Measurements from ENCODE around the gene CRYBB1.

The CRYBB1 gene

GRCh38 chr22:26617271-26618199 is at the start of gene CRYBB1:
Gene CRYBB1 (minus strand): TSS chr22:26618027. CDS start chr22:26616319, 1,708 bp downstream.
- DNase-seq (ENCODE audit: low read depth), result no peak
- no peak within 1 kb of the TSS for H3K4me3 ChIP-seq (ENCODE audit: low read depth, low read length)
- TF ChIP-seq, protein P1, sequence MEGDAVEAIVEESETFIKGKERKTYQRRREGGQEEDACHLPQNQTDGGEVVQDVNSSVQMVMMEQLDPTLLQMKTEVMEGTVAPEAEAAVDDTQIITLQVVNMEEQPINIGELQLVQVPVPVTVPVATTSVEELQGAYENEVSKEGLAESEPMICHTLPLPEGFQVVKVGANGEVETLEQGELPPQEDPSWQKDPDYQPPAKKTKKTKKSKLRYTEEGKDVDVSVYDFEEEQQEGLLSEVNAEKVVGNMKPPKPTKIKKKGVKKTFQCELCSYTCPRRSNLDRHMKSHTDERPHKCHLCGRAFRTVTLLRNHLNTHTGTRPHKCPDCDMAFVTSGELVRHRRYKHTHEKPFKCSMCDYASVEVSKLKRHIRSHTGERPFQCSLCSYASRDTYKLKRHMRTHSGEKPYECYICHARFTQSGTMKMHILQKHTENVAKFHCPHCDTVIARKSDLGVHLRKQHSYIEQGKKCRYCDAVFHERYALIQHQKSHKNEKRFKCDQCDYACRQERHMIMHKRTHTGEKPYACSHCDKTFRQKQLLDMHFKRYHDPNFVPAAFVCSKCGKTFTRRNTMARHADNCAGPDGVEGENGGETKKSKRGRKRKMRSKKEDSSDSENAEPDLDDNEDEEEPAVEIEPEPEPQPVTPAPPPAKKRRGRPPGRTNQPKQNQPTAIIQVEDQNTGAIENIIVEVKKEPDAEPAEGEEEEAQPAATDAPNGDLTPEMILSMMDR (conservative IDR thresholded peaks at IDR 0.05; ENCODE audit: low read depth, low read length), result no peak

- no peak overlapping the region for H3K4me3 ChIP-seq (ENCODE audit: low read depth, low read length)
- TF ChIP-seq, protein P1 (conservative IDR thresholded peaks at IDR 0.05; ENCODE audit: low read depth, low read length), result no peak
- DNase-seq (ENCODE audit: low read depth), result no peak
Measured at GRCh38 chr22:26667140-26667539, 49.3 kb upstream of the CRYBB1 start.

DNA sequence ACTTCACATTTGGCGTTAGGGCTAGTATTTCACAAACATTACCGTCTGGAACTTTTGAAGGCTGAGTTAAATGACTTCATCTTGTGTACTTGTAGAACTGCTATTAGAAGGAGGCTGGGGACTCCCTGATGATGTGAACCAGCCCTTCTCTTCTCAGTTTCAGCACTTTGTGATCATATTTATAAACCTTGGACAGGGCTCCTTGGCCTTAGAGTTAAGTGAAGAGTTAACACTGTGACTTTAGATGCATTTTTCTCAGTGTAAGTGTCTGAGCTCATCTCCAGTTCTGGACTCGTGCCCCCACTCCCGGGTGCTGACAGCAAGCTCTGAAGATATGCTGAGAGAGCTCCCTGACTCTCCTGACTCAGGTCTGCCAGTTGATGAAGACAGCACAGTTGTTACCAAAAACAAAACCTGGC is 48.0 kb upstream of the CRYBB1 start:
- H3K4me3 ChIP-seq (ENCODE audit: low read depth, low read length), result no peak overlapping the region

DNA sequence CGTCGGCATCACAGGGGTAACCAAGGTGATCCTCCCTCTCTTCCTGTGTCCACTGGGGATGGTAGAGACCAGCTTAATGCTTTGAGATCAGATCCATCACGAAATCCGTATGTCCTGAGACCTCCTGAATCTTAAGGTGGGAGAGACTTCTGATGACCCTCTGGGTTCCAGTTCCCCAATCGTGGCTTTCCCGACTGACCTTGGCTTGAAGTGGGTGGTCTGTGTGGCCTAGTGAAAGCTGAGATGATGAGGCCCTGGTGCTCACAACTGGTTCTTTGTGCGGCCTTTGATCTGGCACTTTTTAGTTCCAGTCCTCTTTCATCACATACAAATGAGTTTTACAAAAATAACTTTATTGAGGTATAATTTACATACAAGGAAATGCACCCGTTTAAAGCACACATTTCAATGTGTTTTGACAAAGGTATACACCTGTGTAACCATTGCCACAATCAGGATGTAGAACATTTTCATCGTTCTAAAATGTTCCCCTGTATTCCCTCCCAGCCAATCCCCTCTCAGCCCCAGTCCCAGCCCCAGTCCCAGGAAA is 45.6 kb upstream of the CRYBB1 start:
- H3K4me3 ChIP-seq (ENCODE audit: low read depth, low read length), result no peak overlapping the region
- TF ChIP-seq, protein P1 (conservative IDR thresholded peaks at IDR 0.05; ENCODE audit: low read depth, low read length), result no peak
- no peak for DNase-seq (ENCODE audit: low read depth)

More for the DNA sequence above, 48.0 kb upstream of the CRYBB1 start:
- TF ChIP-seq, protein P1 (conservative IDR thresholded peaks at IDR 0.05; ENCODE audit: low read depth, low read length), result no peak
- peak; percentile 77 for DNase-seq (ENCODE audit: low read depth)

- H3K4me3 ChIP-seq (ENCODE audit: low read depth, low read length), result no peak overlapping the region
- no peak for DNase-seq (ENCODE audit: low read depth)
- TF ChIP-seq, protein P1 (conservative IDR thresholded peaks at IDR 0.05; ENCODE audit: low read depth, low read length), result no peak
Measured at GRCh38 chr22:26662160-26662559, 44.3 kb upstream of the CRYBB1 start.

DNA sequence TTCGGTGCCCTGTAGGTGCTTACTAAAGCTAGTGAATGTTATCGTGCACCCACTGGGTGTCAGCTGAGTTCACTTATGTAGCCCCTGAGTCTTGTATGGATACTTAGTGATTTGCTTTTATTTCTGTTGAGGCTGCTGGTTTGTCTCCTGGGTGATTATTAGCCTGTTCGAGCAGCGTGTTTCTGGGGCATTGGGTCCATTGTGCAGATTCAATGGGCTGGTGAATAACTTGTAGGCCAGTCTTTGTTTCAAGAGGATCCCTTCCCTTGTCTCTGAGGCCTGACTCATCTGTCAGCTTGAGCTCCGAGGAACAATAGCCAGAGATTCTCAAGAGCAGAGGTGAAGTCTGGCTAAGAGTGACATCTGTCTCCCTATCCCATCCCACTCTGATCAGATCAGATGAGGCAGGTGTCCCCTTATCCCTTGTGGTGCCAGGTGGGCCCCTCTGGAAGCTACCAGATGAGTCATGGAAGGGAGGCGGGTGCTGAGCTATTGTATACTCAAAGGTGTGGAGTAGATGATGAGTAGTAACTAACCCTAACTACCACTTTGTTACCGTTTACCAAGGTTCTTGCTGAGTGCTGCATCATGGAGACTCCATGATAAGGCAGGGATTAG is 43.2 kb upstream of the CRYBB1 start:
- TF ChIP-seq, protein P1 (conservative IDR thresholded peaks at IDR 0.05; ENCODE audit: low read depth, low read length), result no peak
- no peak for DNase-seq (ENCODE audit: low read depth)
- H3K4me3 ChIP-seq (ENCODE audit: low read depth, low read length), result no peak overlapping the region

Measured in choroid plexus epithelial cell (primary cell).